SK-N-SH treated with all-trans-retinoic acid at 6 μM for 48 hours (cell line): ENCODE results near the gene C22orf31.

Source experiments
- ESRRG ChIP-seq: fragments of 250-450 bp; sonication (Bioruptor Pico); IDR thresholded peaks from 2 replicates; pipeline ENCODE4 v1.6.1; 2021; ENCODE audit warnings: mild to moderate bottlenecking
- ZFP3 ChIP-seq: fragments of 250-450 bp; sonication (Bioruptor Pico); IDR thresholded peaks from 2 replicates; pipeline ENCODE4 v1.5.0; 2020; ENCODE audit warnings: mild to moderate bottlenecking, moderate library complexity
- ZNF8 ChIP-seq: fragments of 450-650 bp; formaldehyde crosslinking; IDR thresholded peaks from 2 replicates; pipeline ENCODE4 v1.5.0; 2020; ENCODE audit warnings: mild to moderate bottlenecking, moderate library complexity

DNA sequence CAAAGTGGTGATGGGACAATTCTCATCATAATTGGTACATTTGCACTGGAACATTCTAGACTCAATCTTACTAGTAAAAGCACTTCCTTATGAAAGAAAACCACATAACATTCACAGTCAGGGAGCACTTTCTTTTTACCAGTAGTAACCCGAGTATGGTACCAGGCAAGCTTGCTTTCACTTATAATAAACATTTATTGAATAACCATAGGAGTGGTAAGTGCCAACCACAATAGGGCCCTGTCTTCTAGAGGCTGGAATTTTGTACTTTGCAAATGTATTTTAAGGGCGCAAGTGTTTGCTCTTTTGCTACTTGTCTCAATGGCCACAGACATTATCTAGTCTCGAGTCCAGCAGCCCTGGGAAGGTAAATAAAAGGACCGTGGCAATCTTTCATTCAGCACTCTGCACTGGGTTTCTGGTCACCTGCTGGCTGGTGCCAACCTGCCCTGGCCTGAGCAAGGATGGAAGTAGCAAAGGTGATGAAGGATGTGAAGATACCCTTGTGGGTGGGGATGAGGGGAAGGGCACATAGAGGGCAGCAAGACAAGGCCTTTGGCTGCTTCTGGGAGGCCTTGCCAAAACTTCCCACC, 24.2 kb downstream of the C22orf31 start:
- TF ChIP-seq ZFP3 (CRISPR knock-in tag), result no peak
- TF ChIP-seq ZNF8, result no peak
- TF ChIP-seq ESRRG (CRISPR knock-in tag), result no peak
